ENCODE measurements around the gene C11orf86. TPM values are rescaled to one million over a fixed set of nuclear protein-coding genes. Genes with fewer than 3 reads are reported as not detected.
A peak's percentile ranks its signal among the peaks of the same experiment; 100 is the strongest.

The C11orf86 gene
- polyA plus RNA-seq (2011; rRNA removed): not detected in 2 replicates
- polyA minus RNA-seq (2011; rRNA and poly(A)+ RNA removed): not detected in 2 replicates

GRCh38 chr11:66974724-66975404, at the start of gene C11orf86:
Gene C11orf86 (plus strand): TSS chr11:66975304. CDS start chr11:66975363, 59 bp downstream.
- no peak for DNase-seq (ENCODE audit: low read depth, low spot score)
- ChIA-PET CTCF (interaction anchor here (0.6 to 0.7 kb wide), 2 partner anchors 77 to 364 kb away, joined by 4 to 11 read pairs; no protein-coding TSS in a partner anchor), POLR2A (interaction anchor here (1.1 to 1.2 kb wide), 2 partner anchors 132 kb away, joined by 3 to 5 read pairs; partner anchors contain the start of gene RCE1)
- TF ChIP-seq CTCF (IDR thresholded peaks at IDR 0.05; ENCODE audit: low read depth, low read length): no peak
- Histone ChIP-seq H3K27me3 (ENCODE audit: control insufficient read depth, insufficient read depth, low read length) (no peaks in the 10 kb centered on the region), H3K27ac (ENCODE audit: low read depth, low read length) (peak within 1 kb of the TSS; percentile 11), H3K9me3 (ENCODE audit: control insufficient read depth, insufficient read depth, low read length) (peaks cover 29% of the 10 kb centered on the region), H3K4me3 (ENCODE audit: low read depth, low read length) (no peak within 1 kb of the TSS)

GRCh38 chr11:66929753-66930152, 45.4 kb upstream of the C11orf86 start:
- Histone ChIP-seq H3K4me3 (ENCODE audit: low read depth, low read length) (no peak overlapping the region), H3K27me3 (ENCODE audit: control insufficient read depth, insufficient read depth, low read length) (no peaks in the 10 kb centered on the region), H3K27ac (ENCODE audit: low read depth, low read length) (no peak overlapping the region), H3K9me3 (ENCODE audit: control insufficient read depth, insufficient read depth, low read length) (no peaks in the 10 kb centered on the region)
- ChIA-PET POLR2A (interaction anchor here (0.7 kb wide), 1 partner anchor 42 kb away, joined by 15 read pairs; no protein-coding TSS in a partner anchor), CTCF (no interaction called here)
- DNase-seq (ENCODE audit: low read depth, low spot score): no peak
- no peak for TF ChIP-seq CTCF (IDR thresholded peaks at IDR 0.05; ENCODE audit: low read depth, low read length)

GRCh38 chr11:66932543-66932942, 42.6 kb upstream of the C11orf86 start:
- H3K4me3 ChIP-seq (ENCODE audit: low read depth, low read length): no peak overlapping the region
- H3K9me3 ChIP-seq (ENCODE audit: control insufficient read depth, insufficient read depth, low read length): no peaks in the 10 kb centered on the region
- no peak for DNase-seq (ENCODE audit: low read depth, low spot score)
- H3K27ac ChIP-seq (ENCODE audit: low read depth, low read length): no peak overlapping the region
- H3K27me3 ChIP-seq (ENCODE audit: control insufficient read depth, insufficient read depth, low read length): no peaks in the 10 kb centered on the region
- TF ChIP-seq CTCF (IDR thresholded peaks at IDR 0.05; ENCODE audit: low read depth, low read length): no peak
- ChIA-PET POLR2A (no interaction called here), CTCF (no interaction called here)

- TF ChIP-seq CTCF (IDR thresholded peaks at IDR 0.05; ENCODE audit: low read depth, low read length): no peak
- H3K4me3 ChIP-seq (ENCODE audit: low read depth, low read length): no peak overlapping the region
- no peaks in the 10 kb centered on the region for H3K27me3 ChIP-seq (ENCODE audit: control insufficient read depth, insufficient read depth, low read length)
- POLR2A ChIA-PET: interaction anchor here (0.7 kb wide), 1 partner anchor 41 kb away, joined by 3 read pairs; no protein-coding TSS in a partner anchor
- DNase-seq (ENCODE audit: low read depth, low spot score): no peak
- CTCF ChIA-PET: no interaction called here
- no peak overlapping the region for H3K27ac ChIP-seq (ENCODE audit: low read depth, low read length)
- no peaks in the 10 kb centered on the region for H3K9me3 ChIP-seq (ENCODE audit: control insufficient read depth, insufficient read depth, low read length)
These were observed 41.6 kb upstream of the C11orf86 start for GRCh38 chr11:66933531-66933930.
